ENCODE measurements around the gene MAK.
"Not testable (repeated sequence)": the region's sequence is repeated elsewhere in the genome, so short reads cannot be mapped to it uniquely, and the experiment has no call there.

Gene MAK

DNA sequence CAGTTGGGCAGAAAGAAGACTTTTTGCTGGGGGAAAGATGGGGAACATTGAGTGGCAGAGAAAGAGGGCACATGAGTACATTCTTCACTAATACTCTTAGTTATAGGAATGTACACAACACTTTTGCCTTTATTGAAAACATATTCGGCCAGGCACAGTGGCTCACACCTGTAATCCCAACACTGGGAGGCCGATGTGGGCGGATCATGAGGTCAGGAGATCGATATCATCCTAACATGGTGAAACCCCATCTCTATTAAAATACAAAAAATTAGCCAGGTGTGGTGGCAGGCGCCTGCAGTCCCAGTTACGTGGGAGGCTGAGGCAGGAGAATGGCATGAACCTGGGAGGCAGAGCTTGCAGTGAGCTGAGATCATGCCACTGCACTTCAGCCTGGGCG, 24.7 kb upstream of the MAK start:
- H3K4me2 ChIP-seq (ENCODE audit: insufficient read depth, low read length, poor library complexity, severe bottlenecking); H3K23ac ChIP-seq (ENCODE audit: low read depth, low read length, poor library complexity); H3K27me3 ChIP-seq (ENCODE audit: control insufficient read depth in 3 of 3, insufficient read depth in 3 of 3, low read depth in 1 of 3, low read length in 3 of 3): not testable (repeated sequence)

DNA sequence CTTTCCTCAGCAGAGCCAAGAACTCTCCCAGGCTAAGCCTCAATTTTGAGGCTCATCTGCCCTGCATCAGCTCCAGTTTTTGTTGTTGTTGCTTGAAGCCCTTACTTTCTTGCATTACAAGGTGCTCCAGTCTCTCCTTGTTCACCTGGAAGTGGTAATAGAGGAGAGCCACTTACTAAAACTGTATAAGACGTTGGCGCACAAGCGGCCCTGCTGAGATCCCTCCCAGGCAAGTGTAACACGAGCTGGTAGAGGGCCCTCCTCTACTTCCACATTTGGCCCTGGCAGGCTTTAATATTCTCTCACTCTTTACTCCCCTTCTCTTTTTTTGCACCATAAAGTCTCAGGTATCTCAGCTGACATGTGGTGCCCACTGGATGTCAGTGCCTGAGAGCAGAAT, 24.0 kb upstream of the MAK start:
- no peak for DNase-seq (ENCODE audit: low spot score)
- no peaks in the 10 kb centered on the region for H3K79me1 ChIP-seq (ENCODE audit: low read depth, low read length)
- H2BK120ac ChIP-seq (ENCODE audit: low read depth, low read length): no peak overlapping the region
- no peaks in the 10 kb centered on the region for H3K27me3 ChIP-seq (ENCODE audit: control insufficient read depth in 3 of 3, insufficient read depth in 3 of 3, low read depth in 1 of 3, low read length in 3 of 3)
- no peak overlapping the region for H4K91ac ChIP-seq (ENCODE audit: low read depth, low read length, poor library complexity)
- H2BK15ac ChIP-seq (ENCODE audit: low read length): no peak overlapping the region
- H3K23ac ChIP-seq (ENCODE audit: low read depth, low read length, poor library complexity): no peak overlapping the region
- H3K18ac ChIP-seq (ENCODE audit: low read length): no peak overlapping the region
- no peak overlapping the region for H3K4me3 ChIP-seq (ENCODE audit: low read length in 2 of 2)
- H3K36me3 ChIP-seq (replicated peaks in 1 of 2; ENCODE audit: control insufficient read depth in 2 of 2, insufficient read depth in 2 of 2, low read length in 2 of 2): no peaks in the 10 kb centered on the region
- H3K4me2 ChIP-seq (ENCODE audit: insufficient read depth, low read length, poor library complexity, severe bottlenecking): no peak overlapping the region
- no peak overlapping the region for H3K4ac ChIP-seq (ENCODE audit: low read length)
- peaks cover 0 to 2% of the 10 kb centered on the region in 2 donors for H3K9me3 ChIP-seq (replicated peaks in 1 of 2; ENCODE audit: control insufficient read depth in 2 of 2, insufficient read depth in 1 of 2, low read depth in 1 of 2, low read length in 2 of 2)
- H3K27ac ChIP-seq (replicated peaks; ENCODE audit: low read length): no peak overlapping the region
- no peak overlapping the region for H3K9ac ChIP-seq (ENCODE audit: low read depth, low read length, poor library complexity)
- no peak overlapping the region for H2AFZ ChIP-seq (ENCODE audit: low read length)
- no peak overlapping the region for H2BK5ac ChIP-seq (ENCODE audit: low read length)
- H3K4me1 ChIP-seq (ENCODE audit: control insufficient read depth in 2 of 2, insufficient read depth in 1 of 2, low read depth in 1 of 2, low read length in 2 of 2): no peaks in the 10 kb centered on the region
- H2BK12ac ChIP-seq (ENCODE audit: low read length): no peak overlapping the region
- H4K8ac ChIP-seq (ENCODE audit: low read depth, low read length): no peak overlapping the region
- H2AK5ac ChIP-seq (ENCODE audit: low read depth, low read length): no peak overlapping the region
- WGBS, 2 donors (ENCODE audit: extremely low coverage in 2 of 2, insufficient read length in 2 of 2, insufficient replicate concordance in 1 of 2): no CpG with 5 or more reads among the region's 4 CpGs
- no peak overlapping the region for H3K14ac ChIP-seq (ENCODE audit: low read length)

More for the DNA sequence above, 24.7 kb upstream of the MAK start:
- not testable (repeated sequence) for H2BK12ac ChIP-seq (ENCODE audit: low read length); H2BK120ac ChIP-seq (ENCODE audit: low read depth, low read length); H3K4me3 ChIP-seq (ENCODE audit: low read length in 2 of 2); H3K9me3 ChIP-seq (replicated peaks in 1 of 2; ENCODE audit: control insufficient read depth in 2 of 2, insufficient read depth in 1 of 2, low read depth in 1 of 2, low read length in 2 of 2); H3K79me1 ChIP-seq (ENCODE audit: low read depth, low read length); H3K4ac ChIP-seq (ENCODE audit: low read length); H2AK5ac ChIP-seq (ENCODE audit: low read depth, low read length); H3K27ac ChIP-seq (replicated peaks; ENCODE audit: low read length); H3K36me3 ChIP-seq (replicated peaks in 1 of 2; ENCODE audit: control insufficient read depth in 2 of 2, insufficient read depth in 2 of 2, low read length in 2 of 2); H2BK5ac ChIP-seq (ENCODE audit: low read length); DNase-seq (ENCODE audit: low spot score); H3K4me1 ChIP-seq (ENCODE audit: control insufficient read depth in 2 of 2, insufficient read depth in 1 of 2, low read depth in 1 of 2, low read length in 2 of 2); H2BK15ac ChIP-seq (ENCODE audit: low read length); H3K14ac ChIP-seq (ENCODE audit: low read length); H2AFZ ChIP-seq (ENCODE audit: low read length); H4K8ac ChIP-seq (ENCODE audit: low read depth, low read length); H4K91ac ChIP-seq (ENCODE audit: low read depth, low read length, poor library complexity); H3K18ac ChIP-seq (ENCODE audit: low read length); H3K9ac ChIP-seq (ENCODE audit: low read depth, low read length, poor library complexity)
- no CpG with 5 or more reads among the region's 7 CpGs for WGBS, 2 donors (ENCODE audit: extremely low coverage in 2 of 2, insufficient read length in 2 of 2, insufficient replicate concordance in 1 of 2)

DNA sequence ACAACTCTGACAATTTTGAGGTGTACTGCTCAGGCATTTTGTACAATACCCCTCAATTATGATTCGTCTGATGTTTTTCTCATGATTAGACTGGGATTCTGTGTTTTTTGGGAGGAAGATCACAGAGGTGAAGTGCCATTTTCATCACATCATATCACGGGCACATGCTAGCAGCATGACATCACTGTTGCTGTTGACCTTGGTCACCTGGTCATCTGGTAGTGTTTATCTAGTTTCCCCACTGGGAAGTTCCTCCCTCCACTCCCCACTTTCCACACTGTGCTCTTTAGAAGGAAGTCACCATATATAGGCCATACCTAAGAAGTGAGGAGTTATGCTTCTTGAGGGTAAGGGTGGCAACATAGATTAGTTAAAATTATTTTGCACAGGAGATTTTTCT, 22.7 kb upstream of the MAK start:
- no peaks in the 10 kb centered on the region for H3K79me1 ChIP-seq (ENCODE audit: low read depth, low read length)
- no peak overlapping the region for H3K4me3 ChIP-seq (ENCODE audit: low read length in 2 of 2)
- no peak overlapping the region for H3K14ac ChIP-seq (ENCODE audit: low read length)
- WGBS, 2 donors (ENCODE audit: extremely low coverage in 2 of 2, insufficient read length in 2 of 2, insufficient replicate concordance in 1 of 2): no CpG with 5 or more reads among the region's 2 CpGs
- H3K4me2 ChIP-seq (ENCODE audit: insufficient read depth, low read length, poor library complexity, severe bottlenecking): no peak overlapping the region
- H2AK5ac ChIP-seq (ENCODE audit: low read depth, low read length): no peak overlapping the region
- H4K8ac ChIP-seq (ENCODE audit: low read depth, low read length): no peak overlapping the region
- H3K4me1 ChIP-seq (ENCODE audit: control insufficient read depth in 2 of 2, insufficient read depth in 1 of 2, low read depth in 1 of 2, low read length in 2 of 2): no peaks in the 10 kb centered on the region
- no peak overlapping the region for H3K27ac ChIP-seq (replicated peaks; ENCODE audit: low read length)
- no peak for DNase-seq (ENCODE audit: low spot score)
- no peak overlapping the region for H3K9ac ChIP-seq (ENCODE audit: low read depth, low read length, poor library complexity)
- H3K36me3 ChIP-seq (replicated peaks in 1 of 2; ENCODE audit: control insufficient read depth in 2 of 2, insufficient read depth in 2 of 2, low read length in 2 of 2): no peaks in the 10 kb centered on the region
- no peaks in the 10 kb centered on the region for H3K27me3 ChIP-seq (ENCODE audit: control insufficient read depth in 3 of 3, insufficient read depth in 3 of 3, low read depth in 1 of 3, low read length in 3 of 3)
- no peak overlapping the region for H3K23ac ChIP-seq (ENCODE audit: low read depth, low read length, poor library complexity)
- no peak overlapping the region for H2BK120ac ChIP-seq (ENCODE audit: low read depth, low read length)
- no peak overlapping the region for H2AFZ ChIP-seq (ENCODE audit: low read length)
- H2BK5ac ChIP-seq (ENCODE audit: low read length): no peak overlapping the region
- no peak overlapping the region for H2BK12ac ChIP-seq (ENCODE audit: low read length)
- H2BK15ac ChIP-seq (ENCODE audit: low read length): no peak overlapping the region
- H3K4ac ChIP-seq (ENCODE audit: low read length): no peak overlapping the region
- H3K9me3 ChIP-seq (replicated peaks in 1 of 2; ENCODE audit: control insufficient read depth in 2 of 2, insufficient read depth in 1 of 2, low read depth in 1 of 2, low read length in 2 of 2): peaks cover 0 to 2% of the 10 kb centered on the region in 2 donors
- no peak overlapping the region for H3K18ac ChIP-seq (ENCODE audit: low read length)
- no peak overlapping the region for H4K91ac ChIP-seq (ENCODE audit: low read depth, low read length, poor library complexity)

DNA sequence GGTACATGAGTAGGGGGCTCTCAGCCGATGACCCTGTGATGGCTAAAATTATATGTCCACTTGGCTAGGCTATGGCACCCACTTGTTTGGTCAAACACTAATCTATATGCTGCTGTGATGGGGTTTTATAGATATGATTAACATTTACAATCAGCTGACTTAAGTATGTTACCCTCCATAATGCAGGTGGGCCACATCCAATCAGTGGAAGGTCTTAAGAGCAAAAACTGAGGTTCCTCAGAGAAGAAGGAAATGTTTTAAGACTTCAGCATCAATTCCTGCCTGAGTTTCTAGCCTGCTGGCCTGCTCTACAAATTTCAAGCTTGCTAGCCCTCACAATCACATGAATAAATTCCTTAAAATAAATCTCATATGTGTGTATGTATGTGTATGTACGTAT, 18.9 kb upstream of the MAK start:
- no peak overlapping the region for H4K91ac ChIP-seq (ENCODE audit: low read depth, low read length, poor library complexity)
- no peak overlapping the region for H3K27ac ChIP-seq (replicated peaks; ENCODE audit: low read length)
- no peak overlapping the region for H2BK15ac ChIP-seq (ENCODE audit: low read length)
- no peak overlapping the region for H3K9ac ChIP-seq (ENCODE audit: low read depth, low read length, poor library complexity)
- H3K4me2 ChIP-seq (ENCODE audit: insufficient read depth, low read length, poor library complexity, severe bottlenecking): no peak overlapping the region
- H3K4me3 ChIP-seq (ENCODE audit: low read length in 2 of 2): no peak overlapping the region
- no peaks in the 10 kb centered on the region for H3K27me3 ChIP-seq (ENCODE audit: control insufficient read depth in 3 of 3, insufficient read depth in 3 of 3, low read depth in 1 of 3, low read length in 3 of 3)
- H3K4ac ChIP-seq (ENCODE audit: low read length): no peak overlapping the region
- H4K8ac ChIP-seq (ENCODE audit: low read depth, low read length): no peak overlapping the region
- WGBS, 2 donors (ENCODE audit: extremely low coverage in 2 of 2, insufficient read length in 2 of 2, insufficient replicate concordance in 1 of 2): no CpG with 5 or more reads among the region's 2 CpGs
- peaks cover 2 to 3% of the 10 kb centered on the region in 2 donors for H3K9me3 ChIP-seq (replicated peaks in 1 of 2; ENCODE audit: control insufficient read depth in 2 of 2, insufficient read depth in 1 of 2, low read depth in 1 of 2, low read length in 2 of 2)
- no peak overlapping the region for H2BK120ac ChIP-seq (ENCODE audit: low read depth, low read length)
- H3K18ac ChIP-seq (ENCODE audit: low read length): no peak overlapping the region
- no peaks in the 10 kb centered on the region for H3K4me1 ChIP-seq (ENCODE audit: control insufficient read depth in 2 of 2, insufficient read depth in 1 of 2, low read depth in 1 of 2, low read length in 2 of 2)
- no peak for DNase-seq (ENCODE audit: low spot score)
- H2AK5ac ChIP-seq (ENCODE audit: low read depth, low read length): no peak overlapping the region
- H3K23ac ChIP-seq (ENCODE audit: low read depth, low read length, poor library complexity): no peak overlapping the region
- H3K79me1 ChIP-seq (ENCODE audit: low read depth, low read length): no peaks in the 10 kb centered on the region
- no peak overlapping the region for H2AFZ ChIP-seq (ENCODE audit: low read length)
- no peak overlapping the region for H2BK12ac ChIP-seq (ENCODE audit: low read length)
- no peak overlapping the region for H3K14ac ChIP-seq (ENCODE audit: low read length)
- no peak overlapping the region for H2BK5ac ChIP-seq (ENCODE audit: low read length)
- no peaks in the 10 kb centered on the region for H3K36me3 ChIP-seq (replicated peaks in 1 of 2; ENCODE audit: control insufficient read depth in 2 of 2, insufficient read depth in 2 of 2, low read length in 2 of 2)

All from neuronal stem cell (in vitro differentiated cells).